ENCODE measurements around the gene TNRC6B.
A peak's percentile ranks its signal among the peaks of the same experiment; 100 is the strongest.

Gene TNRC6B

GRCh38 chr22:40235308-40235707 lies 57.6 kb downstream of the TNRC6B start:
- no peaks in the 10 kb centered on the region for H3K9me3 Mint-ChIP-seq
- H3K4me1 Mint-ChIP-seq (ENCODE audit: low read depth) = peaks cover 68% of the 10 kb centered on the region
- no peaks in the 10 kb centered on the region for H3K27me3 Mint-ChIP-seq
- H3K27ac Mint-ChIP-seq = peak overlapping the region; percentile 51
- H3K36me3 Mint-ChIP-seq (ENCODE audit: low read depth) = peaks cover 34% of the 10 kb centered on the region
- H3K4me3 Mint-ChIP-seq = no peak overlapping the region
- DNase-seq = no peak

DNA sequence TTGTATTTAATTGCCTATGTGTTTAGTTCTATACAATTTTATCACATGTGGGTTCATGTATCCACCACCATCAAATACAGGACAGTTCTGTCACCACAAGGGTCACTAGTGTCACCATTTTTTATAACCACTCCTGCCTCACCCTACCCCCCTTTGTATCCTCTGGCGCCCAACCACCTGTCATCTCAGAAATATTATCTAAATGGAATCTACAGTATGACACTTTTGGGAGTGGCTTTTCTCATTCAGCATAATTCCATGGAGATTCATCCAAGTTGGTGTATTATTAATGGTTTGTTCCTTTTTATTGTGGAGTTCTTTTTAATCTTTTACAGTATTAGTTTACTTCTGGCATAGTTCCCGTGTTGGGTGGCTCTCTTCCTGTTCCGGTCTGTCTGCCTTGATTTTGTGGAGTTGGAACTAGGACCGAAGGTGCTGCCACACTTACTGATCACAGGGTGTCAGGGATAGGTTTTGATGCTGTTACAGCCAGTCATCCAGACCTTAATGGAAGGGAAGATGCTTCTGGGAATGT lies 58.5 kb downstream of the TNRC6B start:
- Mint-ChIP-seq H3K27me3 (no peaks in the 10 kb centered on the region), H3K4me3 (no peak overlapping the region), H3K9me3 (no peaks in the 10 kb centered on the region), H3K27ac (peak overlapping the region; percentile 82), H3K4me1 (ENCODE audit: low read depth) (peaks cover 77% of the 10 kb centered on the region), H3K36me3 (ENCODE audit: low read depth) (peaks cover 27% of the 10 kb centered on the region)
- DNase-seq = no peak

DNA sequence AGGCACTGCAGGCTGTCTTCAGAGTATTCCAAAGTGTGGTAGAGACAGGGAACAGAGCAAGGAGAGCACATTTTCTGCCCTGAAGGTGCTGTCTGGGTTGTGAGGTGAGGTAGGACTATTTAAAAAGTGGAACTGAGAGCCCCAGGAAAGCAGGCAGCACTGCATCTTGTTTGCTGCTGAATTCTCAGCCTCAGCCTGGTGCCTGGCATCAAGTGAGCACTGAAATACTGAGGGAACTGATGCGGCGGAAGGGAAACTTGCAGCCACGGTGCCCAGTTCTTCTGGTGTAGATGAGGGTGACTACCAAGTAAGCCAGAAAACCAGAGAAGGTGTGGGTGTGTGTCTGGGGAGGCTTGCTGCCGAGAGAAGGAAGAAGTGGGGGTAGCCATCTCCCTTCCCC lies 59.5 kb downstream of the TNRC6B start:
- H3K27me3 Mint-ChIP-seq = no peaks in the 10 kb centered on the region
- peaks cover 21% of the 10 kb centered on the region for H3K36me3 Mint-ChIP-seq (ENCODE audit: low read depth)
- no peak for DNase-seq
- peaks cover 82% of the 10 kb centered on the region for H3K4me1 Mint-ChIP-seq (ENCODE audit: low read depth)
- peak overlapping the region; percentile 5 for H3K4me3 Mint-ChIP-seq
- no peaks in the 10 kb centered on the region for H3K9me3 Mint-ChIP-seq
- H3K27ac Mint-ChIP-seq = peak overlapping the region; percentile 82

DNA sequence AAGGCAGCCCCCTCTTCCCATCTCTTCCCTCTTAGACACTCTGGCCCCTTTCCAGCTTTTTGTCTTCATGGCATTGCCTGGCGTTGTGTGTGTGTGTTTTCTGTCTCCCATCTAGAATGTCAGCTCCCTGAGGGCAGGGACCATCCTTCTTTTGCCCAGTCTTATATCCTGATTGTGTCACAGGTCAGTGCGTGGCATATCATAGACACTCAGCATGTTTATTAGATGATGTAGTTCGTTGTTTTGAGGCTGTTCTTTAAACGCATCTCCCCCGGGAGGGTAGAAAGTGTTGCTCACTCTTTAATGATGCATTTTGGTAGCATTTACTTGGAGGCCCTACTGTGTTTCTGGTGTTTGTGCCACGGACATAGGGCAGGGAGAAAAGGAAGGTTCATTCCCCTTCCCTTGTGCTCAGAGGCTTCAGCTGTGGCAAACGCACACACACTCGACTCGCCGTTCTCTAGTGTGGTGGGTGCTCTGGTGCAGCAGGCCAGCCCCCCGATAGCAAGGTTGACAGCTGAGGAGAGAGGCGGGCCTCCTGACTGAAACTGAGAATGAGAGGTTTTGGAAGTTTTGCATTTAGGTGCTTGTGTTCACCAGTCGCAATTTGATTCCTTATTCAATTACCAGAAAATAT lies 60.2 kb downstream of the TNRC6B start:
- peak overlapping the region; percentile 82 for H3K27ac Mint-ChIP-seq
- DNase-seq = no peak
- H3K4me3 Mint-ChIP-seq = peak overlapping the region; percentile 5
- H3K36me3 Mint-ChIP-seq (ENCODE audit: low read depth) = peaks cover 16% of the 10 kb centered on the region
- H3K4me1 Mint-ChIP-seq (ENCODE audit: low read depth) = peaks cover 87% of the 10 kb centered on the region
- no peaks in the 10 kb centered on the region for H3K27me3 Mint-ChIP-seq
- no peaks in the 10 kb centered on the region for H3K9me3 Mint-ChIP-seq

DNA sequence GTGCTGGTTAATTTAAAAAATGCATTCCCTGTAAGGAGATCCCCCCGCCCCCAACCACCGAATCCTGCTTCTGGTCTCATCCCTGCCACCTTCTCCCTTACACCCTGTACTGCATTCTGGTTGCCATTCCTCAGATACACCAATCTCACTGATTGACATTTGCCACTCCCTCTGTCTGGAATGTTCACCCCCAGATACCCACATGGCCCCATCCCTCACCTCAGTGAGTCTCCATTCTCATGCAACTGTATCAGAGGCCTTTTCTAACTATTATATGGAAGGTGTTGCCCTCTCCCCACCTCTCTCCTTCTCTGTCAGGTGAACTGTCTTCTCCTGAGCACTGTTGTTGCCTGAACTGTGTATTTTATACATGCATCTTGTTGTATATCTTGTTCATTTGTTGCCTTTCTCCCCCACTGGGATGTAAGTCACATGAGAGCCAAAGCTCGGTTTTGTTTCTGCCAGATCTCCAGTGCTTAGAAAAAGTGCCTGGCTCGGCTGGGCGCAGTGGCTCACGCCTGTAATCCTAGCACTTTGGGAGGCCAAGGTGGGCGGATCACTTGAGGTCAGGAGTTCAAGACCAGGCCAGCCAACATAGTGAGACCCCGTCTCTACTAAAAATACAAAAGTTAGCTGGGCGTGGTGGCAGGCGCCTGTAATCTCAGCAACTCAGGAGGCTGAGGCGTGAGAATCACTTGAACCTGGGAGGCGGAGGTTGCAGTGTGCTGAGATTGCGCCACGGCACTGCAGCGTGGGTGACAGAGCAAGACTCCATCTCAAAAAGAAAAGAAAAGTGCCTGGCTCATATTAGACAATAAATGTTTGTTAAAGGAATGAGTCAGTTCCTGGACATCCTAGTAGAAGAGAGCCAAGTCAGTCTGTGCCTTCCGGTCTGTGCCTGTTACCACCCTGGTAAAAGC lies 61.0 kb downstream of the TNRC6B start:
- no peaks in the 10 kb centered on the region for H3K27me3 Mint-ChIP-seq
- H3K4me3 Mint-ChIP-seq = peak overlapping the region; percentile 5

DNA sequence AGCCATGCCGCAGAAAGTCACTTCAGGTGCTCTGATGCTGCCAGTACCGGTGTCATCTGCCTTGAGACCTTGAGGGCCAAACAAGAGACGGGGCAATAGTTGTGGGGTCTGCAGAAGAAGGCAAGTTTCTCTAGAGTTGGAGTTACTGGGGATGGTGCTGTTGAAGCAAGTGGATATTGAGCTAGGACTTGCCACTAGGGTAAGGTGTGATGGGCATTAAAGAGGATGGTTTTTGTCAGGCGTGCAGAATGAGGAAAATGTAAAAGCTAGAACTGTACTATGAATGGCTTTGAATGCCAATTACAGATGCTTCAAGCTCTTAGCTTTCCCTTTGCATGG lies 61.6 kb downstream of the TNRC6B start:
- peak overlapping the region; percentile 82 for H3K27ac Mint-ChIP-seq
- H3K27me3 Mint-ChIP-seq = no peaks in the 10 kb centered on the region
- H3K36me3 Mint-ChIP-seq (ENCODE audit: low read depth) = peaks cover 14% of the 10 kb centered on the region
- DNase-seq = no peak
- peak overlapping the region; percentile 5 for H3K4me3 Mint-ChIP-seq
- peaks cover 91% of the 10 kb centered on the region for H3K4me1 Mint-ChIP-seq (ENCODE audit: low read depth)
- H3K9me3 Mint-ChIP-seq = no peaks in the 10 kb centered on the region

More for the DNA sequence above, 61.0 kb downstream of the TNRC6B start:
- Mint-ChIP-seq H3K9me3 (no peaks in the 10 kb centered on the region), H3K36me3 (ENCODE audit: low read depth) (peaks cover 14% of the 10 kb centered on the region), H3K27ac (peak overlapping the region; percentile 82), H3K4me1 (ENCODE audit: low read depth) (peaks cover 89% of the 10 kb centered on the region)
- no peak for DNase-seq

GRCh38 chr22:40240160-40240559 lies 62.4 kb downstream of the TNRC6B start:
- Mint-ChIP-seq H3K4me3 (no peak overlapping the region), H3K4me1 (ENCODE audit: low read depth) (peaks cover 90% of the 10 kb centered on the region), H3K27ac (peak overlapping the region; percentile 92), H3K27me3 (no peaks in the 10 kb centered on the region), H3K36me3 (ENCODE audit: low read depth) (peaks cover 19% of the 10 kb centered on the region), H3K9me3 (no peaks in the 10 kb centered on the region)
- no peak for DNase-seq

DNA sequence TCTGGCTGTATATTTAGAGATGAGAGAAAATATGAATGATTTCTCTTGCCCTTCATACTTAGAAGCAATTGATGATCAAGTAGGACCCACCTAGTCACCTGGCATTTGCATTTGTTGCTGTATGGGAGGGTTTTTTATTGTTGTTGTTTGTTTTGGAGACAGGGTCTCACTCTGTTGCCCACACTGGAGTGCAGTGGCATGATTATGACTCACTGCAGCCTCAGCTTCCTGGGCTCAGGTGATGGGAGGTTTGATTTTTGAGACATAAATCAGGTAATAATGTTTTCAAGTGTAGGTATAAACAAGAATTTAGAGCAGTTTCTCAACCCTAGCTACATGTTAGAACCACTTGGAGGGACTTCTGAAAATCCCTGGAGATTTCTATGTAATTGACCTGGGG lies 63.0 kb downstream of the TNRC6B start:
- no peaks in the 10 kb centered on the region for H3K27me3 Mint-ChIP-seq
- peak overlapping the region; percentile 92 for H3K27ac Mint-ChIP-seq
- DNase-seq = no peak
- peaks cover 87% of the 10 kb centered on the region for H3K4me1 Mint-ChIP-seq (ENCODE audit: low read depth)
- H3K4me3 Mint-ChIP-seq = peak overlapping the region; percentile 46
- H3K36me3 Mint-ChIP-seq (ENCODE audit: low read depth) = peaks cover 21% of the 10 kb centered on the region
- no peaks in the 10 kb centered on the region for H3K9me3 Mint-ChIP-seq

GRCh38 chr22:40241200-40241763 lies 63.6 kb downstream of the TNRC6B start:
- Mint-ChIP-seq H3K27me3 (no peaks in the 10 kb centered on the region), H3K27ac (peak overlapping the region; percentile 92), H3K4me1 (ENCODE audit: low read depth) (peaks cover 85% of the 10 kb centered on the region), H3K9me3 (no peaks in the 10 kb centered on the region), H3K36me3 (ENCODE audit: low read depth) (peaks cover 22% of the 10 kb centered on the region), H3K4me3 (peak overlapping the region; percentile 46)
- DNase-seq = no peak

GRCh38 chr22:40243891-40244290 lies 66.2 kb downstream of the TNRC6B start:
- Mint-ChIP-seq H3K36me3 (ENCODE audit: low read depth) (peaks cover 33% of the 10 kb centered on the region), H3K27ac (peak overlapping the region; percentile 37), H3K27me3 (no peaks in the 10 kb centered on the region), H3K9me3 (no peaks in the 10 kb centered on the region), H3K4me1 (ENCODE audit: low read depth) (peaks cover 83% of the 10 kb centered on the region), H3K4me3 (no peak overlapping the region)
- no peak for DNase-seq

DNA sequence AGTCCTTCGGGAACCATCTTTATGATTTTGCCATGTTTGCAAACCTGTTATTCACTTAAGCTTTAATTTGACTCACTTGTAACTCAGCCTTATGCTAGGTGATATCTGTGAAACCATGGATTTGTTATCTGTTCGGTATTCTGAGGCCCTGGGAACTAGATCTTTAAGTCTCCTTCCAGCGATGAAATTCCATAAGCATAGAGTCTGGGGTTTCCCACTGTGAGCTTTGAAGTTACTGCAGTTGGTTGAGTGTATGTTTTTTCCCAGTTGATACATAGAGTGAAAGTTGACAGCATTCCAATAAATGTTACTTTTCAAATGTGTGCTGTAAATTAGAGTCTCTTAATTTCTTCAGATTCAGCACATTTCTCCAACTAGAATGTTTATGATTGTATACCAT lies 66.9 kb downstream of the TNRC6B start:
- no peak for DNase-seq
- Mint-ChIP-seq H3K4me1 (ENCODE audit: low read depth) (peaks cover 83% of the 10 kb centered on the region), H3K27me3 (no peaks in the 10 kb centered on the region), H3K9me3 (no peaks in the 10 kb centered on the region), H3K27ac (peak overlapping the region; percentile 31), H3K36me3 (ENCODE audit: low read depth) (peaks cover 39% of the 10 kb centered on the region), H3K4me3 (no peak overlapping the region)

DNA sequence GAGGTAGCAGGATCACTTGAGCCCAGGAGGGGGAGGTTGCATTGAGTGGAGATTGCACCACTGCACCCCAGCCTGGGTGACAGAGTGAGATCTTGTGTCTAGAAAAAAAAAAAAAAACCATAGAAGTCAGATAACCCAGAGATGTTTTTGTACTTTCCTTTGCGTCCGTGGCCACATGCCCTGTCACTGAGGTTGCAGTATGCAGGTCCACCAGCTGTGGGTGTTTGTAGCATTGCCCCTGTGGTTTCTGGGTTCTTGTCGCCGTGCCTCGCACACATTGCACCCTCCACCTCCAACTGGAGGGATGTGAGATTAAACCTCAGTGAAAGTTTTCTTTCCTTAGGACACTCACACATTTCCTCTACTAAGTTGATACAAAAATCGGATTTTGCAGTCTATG lies 70.3 kb downstream of the TNRC6B start:
- Mint-ChIP-seq H3K27ac (peak overlapping the region; percentile 89), H3K9me3 (no peaks in the 10 kb centered on the region), H3K36me3 (ENCODE audit: low read depth) (peaks cover 57% of the 10 kb centered on the region), H3K4me1 (ENCODE audit: low read depth) (peaks cover 81% of the 10 kb centered on the region), H3K27me3 (no peaks in the 10 kb centered on the region), H3K4me3 (peak overlapping the region; percentile 52)
- peak; percentile 59 for DNase-seq

GRCh38 chr22:40249286-40249685 lies 71.6 kb downstream of the TNRC6B start:
- Mint-ChIP-seq H3K27me3 (no peaks in the 10 kb centered on the region), H3K4me1 (ENCODE audit: low read depth) (peaks cover 84% of the 10 kb centered on the region), H3K4me3 (no peak overlapping the region), H3K27ac (peak overlapping the region; percentile 74), H3K36me3 (ENCODE audit: low read depth) (peaks cover 62% of the 10 kb centered on the region), H3K9me3 (no peaks in the 10 kb centered on the region)
- no peak for DNase-seq

- no peak for DNase-seq
- peak overlapping the region; percentile 94 for H3K27ac Mint-ChIP-seq
- peaks cover 63% of the 10 kb centered on the region for H3K36me3 Mint-ChIP-seq (ENCODE audit: low read depth)
- H3K4me3 Mint-ChIP-seq = peak overlapping the region; percentile 53
- no peaks in the 10 kb centered on the region for H3K9me3 Mint-ChIP-seq
- peaks cover 86% of the 10 kb centered on the region for H3K4me1 Mint-ChIP-seq (ENCODE audit: low read depth)
- H3K27me3 Mint-ChIP-seq = no peaks in the 10 kb centered on the region
Observed at GRCh38 chr22:40250608-40251007, 72.9 kb downstream of the TNRC6B start.
